Astrocyte of the spinal cord (primary cell): ENCODE data around the gene ZNF638.
"Not testable (repeated sequence)": the region's sequence is repeated elsewhere in the genome, so short reads cannot be mapped to it uniquely, and the experiment has no call there.

Experiments used
- DNase-seq: peaks from one replicate; pipeline ENCODE4 v3.0.0; 2011; ENCODE audit warnings: low read depth, low spot score
- H3K4me3 ChIP-seq: 2 replicates; pipeline ENCODE4 v1.5.1; 2011; ENCODE audit warnings: low read depth, mild to moderate bottlenecking, low read length, moderate library complexity
- CTCF ChIP-seq: IDR thresholded peaks from 2 replicates; pipeline ENCODE4 v1.5.1; 2012; ENCODE audit warnings: low read depth, mild to moderate bottlenecking, low read length, inconsistent platforms
- in situ Hi-C: cut with HindIII; loops from 2 replicates; pipeline ENCODE4 v1.10.0; 2017; ENCODE audit warnings: low sequenced_read_pairs

ZNF638 gene

GRCh38 chr2:71313016-71313766 lies 18.4 kb upstream of the ZNF638 start:
- TF ChIP-seq CTCF = no peak
- in situ Hi-C loops = no loop called here
- no peak for DNase-seq
- no peak overlapping the region for H3K4me3 ChIP-seq

- TF ChIP-seq CTCF = no peak
- DNase-seq = no peak
- in situ Hi-C loops = no loop called here
- H3K4me3 ChIP-seq = no peak overlapping the region
These were observed 14.5 kb upstream of the ZNF638 start for GRCh38 chr2:71317060-71317459.

- in situ Hi-C loops, DNase-seq: not testable (repeated sequence)
These were observed 13.7 kb upstream of the ZNF638 start for GRCh38 chr2:71317900-71318299.

GRCh38 chr2:71323386-71323785 lies 8.2 kb upstream of the ZNF638 start:
- H3K4me3 ChIP-seq = no peak overlapping the region
- DNase-seq = no peak
- no peak for TF ChIP-seq CTCF
- in situ Hi-C loops = no loop called here

More at GRCh38 chr2:71317900-71318299, 13.7 kb upstream of the ZNF638 start:
- H3K4me3 ChIP-seq = not testable (repeated sequence)

- no peak for TF ChIP-seq CTCF
- no peak overlapping the region for H3K4me3 ChIP-seq
- in situ Hi-C loops = no loop called here
- no peak for DNase-seq
These were observed 4.6 kb upstream of the ZNF638 start for GRCh38 chr2:71326968-71327367.

GRCh38 chr2:71327916-71328315 lies 3.7 kb upstream of the ZNF638 start:
- DNase-seq = no peak

GRCh38 chr2:71330155-71330554 lies 1.4 kb upstream of the ZNF638 start:
- in situ Hi-C loops = no loop called here
- TF ChIP-seq CTCF = no peak
- H3K4me3 ChIP-seq = no peak overlapping the region
- no peak for DNase-seq

More at GRCh38 chr2:71327916-71328315, 3.7 kb upstream of the ZNF638 start:
- H3K4me3 ChIP-seq = no peak overlapping the region
- TF ChIP-seq CTCF = no peak
- in situ Hi-C loops = no loop called here
